ENCODE data around the gene RUNX1.

Gene RUNX1

DNA sequence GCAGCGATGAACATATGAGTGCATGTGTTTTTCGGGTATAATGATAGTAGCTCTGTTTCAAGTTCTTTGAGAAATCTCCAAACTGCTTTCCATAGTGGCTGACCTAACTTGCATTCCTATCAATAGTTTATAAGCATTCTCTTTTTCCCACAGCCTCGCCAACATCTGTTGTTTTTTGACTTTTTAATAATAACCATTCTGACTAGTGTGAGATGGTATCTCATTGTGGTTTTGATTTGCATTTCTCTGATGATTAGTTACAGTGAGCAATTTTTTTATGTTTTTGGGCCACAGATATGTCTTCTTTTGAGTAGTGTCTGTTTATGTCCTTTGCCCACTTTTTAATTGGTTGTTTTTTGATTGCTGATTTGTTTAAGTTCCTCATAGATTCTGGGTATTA is 10.6 kb upstream of the RUNX1 start:
- no peak for DNase-seq (ENCODE audit: low spot score)

DNA sequence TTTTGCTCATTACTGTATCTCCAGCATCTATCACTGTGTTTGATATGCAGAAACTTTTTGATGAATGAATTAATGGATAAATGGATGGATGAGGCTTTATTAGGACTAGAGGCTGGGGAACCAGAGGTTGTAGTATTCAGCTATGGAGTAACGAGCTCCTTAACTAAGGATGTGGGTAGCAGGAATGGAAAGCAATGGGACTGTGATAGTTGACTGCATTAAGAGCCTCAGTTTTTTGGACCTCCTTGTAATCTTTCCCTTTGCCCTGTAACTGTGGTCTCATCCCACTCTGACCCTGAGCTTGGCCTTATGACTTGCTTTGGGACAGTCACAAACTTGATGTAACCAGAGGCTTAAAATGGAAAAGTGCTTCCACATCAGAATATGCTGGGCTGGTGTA is 9.0 kb upstream of the RUNX1 start:
- no peak for DNase-seq (ENCODE audit: low spot score)

DNA sequence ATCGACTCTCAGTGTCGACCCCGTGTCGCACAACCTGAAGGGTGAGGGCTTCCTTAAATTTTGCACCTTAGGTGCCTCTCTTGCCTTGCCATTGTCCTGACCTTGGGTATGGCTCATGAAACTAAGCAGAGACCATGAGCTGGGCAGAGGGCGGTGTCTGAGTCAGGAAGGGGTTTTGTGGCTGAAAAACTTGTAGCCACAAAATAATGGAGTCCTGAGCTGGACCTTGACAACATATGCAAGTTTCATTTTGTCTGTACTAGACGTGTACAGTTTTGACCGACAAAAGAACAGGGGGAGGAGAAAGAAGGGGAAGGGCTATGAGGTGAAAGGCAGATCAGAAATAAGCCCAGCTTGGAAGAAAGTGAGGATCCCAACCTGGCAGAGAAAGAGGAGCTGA is 8.3 kb upstream of the RUNX1 start:
- DNase-seq (ENCODE audit: low spot score): no peak

DNA sequence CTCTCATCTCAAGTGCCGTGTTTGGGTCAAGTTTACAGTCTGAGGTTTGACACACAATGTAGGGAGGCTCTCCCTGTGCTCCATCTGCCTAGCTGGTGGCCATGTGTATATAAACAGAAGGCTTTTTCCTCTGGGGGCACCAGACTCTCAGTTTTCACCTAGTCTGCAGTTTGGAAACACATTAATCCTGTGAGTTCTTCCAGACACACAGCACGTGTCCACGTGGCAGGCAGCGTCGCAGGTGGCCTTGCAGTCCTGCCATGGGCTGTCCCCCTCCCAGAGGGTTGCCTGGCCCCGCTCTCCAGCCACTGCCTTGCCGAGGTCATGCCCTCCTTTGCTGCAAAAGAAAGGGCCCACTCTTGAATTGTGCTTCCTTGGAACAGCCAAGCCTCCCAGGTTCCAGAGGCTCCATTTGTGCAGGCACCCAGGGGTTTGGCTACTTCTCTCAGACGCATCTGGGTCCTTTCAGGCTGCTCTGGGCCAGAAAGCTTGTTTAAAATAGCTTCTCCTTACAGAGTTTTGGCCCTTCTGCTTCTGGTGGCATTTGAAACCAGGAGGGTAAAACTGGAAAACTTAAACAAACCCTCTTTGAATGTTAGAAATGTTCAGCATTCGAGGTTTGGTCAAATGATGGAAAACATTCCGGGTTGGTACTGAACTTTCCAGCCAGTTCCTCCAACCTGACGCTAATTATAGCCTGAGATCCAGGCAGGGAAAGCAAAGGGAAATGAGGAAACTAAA is 4.4 kb upstream of the RUNX1 start:
- DNase-seq (ENCODE audit: low spot score): no peak

DNA sequence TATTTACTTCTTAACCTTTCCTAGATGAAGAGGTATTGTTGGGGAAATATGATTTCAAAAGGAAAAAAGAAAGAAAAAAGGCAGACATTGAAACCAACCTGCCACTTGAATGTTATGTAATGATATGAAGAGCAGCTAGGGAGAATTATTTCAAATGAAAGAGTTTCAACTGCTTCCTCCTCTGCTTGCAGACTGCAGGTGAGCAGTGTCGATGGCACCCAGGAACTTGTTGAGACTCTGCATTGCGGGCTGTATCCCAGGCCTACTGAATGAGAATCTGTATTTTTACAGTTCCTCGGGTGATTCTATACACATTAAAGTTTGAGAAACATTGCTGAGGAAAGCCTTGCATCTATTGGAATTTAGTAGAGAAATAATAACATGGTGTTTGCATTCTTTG is 3.7 kb upstream of the RUNX1 start:
- no peak for DNase-seq (ENCODE audit: low spot score)

DNA sequence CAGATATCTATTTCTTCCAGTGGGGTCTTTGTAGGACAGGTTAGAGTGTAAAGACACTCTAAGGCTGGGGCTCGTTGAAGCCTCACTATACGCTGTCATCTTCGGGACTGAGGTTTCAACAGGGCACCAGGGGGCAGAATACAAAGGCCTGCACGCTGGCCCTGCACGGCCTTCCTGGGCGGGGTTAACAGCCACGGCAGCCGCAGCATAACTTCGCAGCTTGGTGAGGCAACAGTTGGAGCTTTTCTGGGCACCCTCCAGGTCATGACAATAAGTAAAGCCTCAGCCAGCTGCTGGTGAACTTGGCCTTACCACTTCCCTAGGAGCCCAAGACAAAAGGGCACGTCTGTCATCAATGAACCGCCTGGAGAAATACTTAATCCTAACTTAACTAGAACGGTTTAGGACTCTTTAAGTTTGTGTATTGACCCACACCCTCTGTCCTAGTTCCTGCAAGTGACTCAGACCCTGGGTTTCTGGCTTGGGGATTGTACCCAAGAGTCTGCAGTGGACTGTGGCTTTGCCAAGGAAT is 2.3 kb upstream of the RUNX1 start:
- DNase-seq (ENCODE audit: low spot score): peak; percentile 82

DNA sequence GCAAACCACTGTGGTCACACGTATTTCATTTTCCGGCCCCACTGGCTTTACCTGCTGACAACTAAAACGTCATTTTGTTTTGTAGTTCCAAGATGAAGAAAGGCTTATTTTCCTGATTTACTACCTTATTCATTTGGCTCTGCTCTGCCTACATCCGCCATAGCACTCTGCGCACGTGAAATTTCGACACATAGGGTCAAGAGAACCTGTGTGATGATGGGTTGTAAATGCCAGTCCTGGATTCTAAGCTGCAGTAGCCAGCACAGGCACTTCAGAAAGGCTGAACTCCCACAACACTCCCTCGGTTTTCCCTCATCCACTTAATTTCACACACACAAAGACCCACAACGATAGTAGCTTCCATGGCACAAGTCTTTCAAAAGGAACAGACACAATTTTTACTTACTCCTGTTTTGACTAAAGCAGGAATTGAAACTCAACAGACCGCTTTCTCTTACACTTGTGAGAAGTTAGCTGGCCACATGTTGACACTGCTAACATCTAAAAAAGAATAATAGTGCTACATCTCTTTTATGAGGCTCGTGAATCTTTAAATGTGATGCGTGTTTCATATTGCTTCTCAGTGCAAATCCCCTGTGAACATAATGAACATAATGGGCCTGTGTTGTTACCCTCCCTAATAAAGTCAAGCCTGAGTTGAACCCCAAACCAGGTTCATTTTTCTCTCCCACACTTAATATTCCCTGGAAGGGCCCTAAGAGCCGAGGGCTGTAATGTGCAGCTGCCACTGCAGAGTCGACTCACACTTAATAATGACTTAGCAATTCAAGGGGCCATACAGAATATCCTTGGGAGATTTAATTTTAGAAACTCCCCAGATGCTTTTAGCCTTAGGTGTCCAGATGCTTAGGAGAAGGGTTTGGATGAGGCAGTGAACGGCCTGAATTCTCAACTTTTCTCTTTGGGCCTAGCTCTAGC is 1.5 kb upstream of the RUNX1 start:
- no peak for DNase-seq (ENCODE audit: low spot score)

DNA sequence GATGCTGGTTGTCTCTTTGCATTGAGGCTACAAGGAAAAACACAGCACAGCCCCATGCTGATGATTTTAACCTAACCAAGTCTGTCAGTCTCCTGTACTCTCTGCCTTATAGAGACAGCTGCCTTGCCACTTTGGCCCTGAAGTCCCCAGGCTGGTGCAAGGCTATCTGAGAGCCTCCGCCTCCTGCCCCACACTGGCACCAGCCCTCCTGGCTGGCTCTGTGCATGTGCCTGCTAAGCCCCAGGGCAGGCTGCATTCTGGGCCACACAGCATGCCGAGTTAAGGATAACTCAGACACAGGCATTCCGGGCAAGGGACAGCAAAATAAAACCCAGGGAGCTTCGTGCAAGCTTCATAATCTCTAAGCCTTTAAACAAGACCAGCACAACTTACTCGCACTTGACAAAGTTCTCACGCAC is 910 bp downstream of the RUNX1 start:
- DNase-seq (ENCODE audit: low spot score): peak; percentile 53

DNA sequence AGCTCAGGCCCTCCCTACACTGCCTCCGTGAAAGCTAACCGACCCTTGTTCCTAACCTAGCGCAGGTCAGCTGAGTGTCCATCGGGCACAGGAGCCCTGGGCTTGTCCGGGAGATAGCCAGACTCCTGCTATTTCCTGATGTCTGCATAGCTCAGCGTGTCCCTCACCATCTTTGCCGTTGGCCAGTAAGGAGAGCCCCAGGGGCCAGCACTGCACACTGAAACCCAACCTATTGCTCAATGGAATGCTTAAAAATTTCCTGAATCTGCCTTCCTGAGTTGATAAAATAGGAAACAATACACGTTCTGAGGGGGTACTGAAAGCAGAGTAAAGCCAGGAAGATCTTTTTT is 2.2 kb downstream of the RUNX1 start:
- no peak for DNase-seq (ENCODE audit: low spot score)

DNA sequence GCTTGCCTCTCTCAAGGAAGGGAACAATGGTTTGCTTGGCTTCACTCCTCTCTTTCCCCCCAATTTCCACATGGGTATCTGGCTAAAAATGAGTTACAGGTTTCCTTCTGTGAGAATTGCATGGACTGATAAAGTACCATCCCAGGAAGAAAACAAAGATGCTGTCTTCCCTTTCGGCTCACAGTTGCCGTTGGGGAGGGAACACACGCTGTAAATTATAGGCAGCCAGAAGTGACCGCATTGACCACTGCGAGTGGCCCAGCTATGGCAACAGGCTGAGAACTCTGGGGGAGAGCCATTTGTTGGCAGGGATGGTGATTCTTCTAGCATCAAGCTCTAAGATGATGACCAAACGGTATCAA is 2.9 kb downstream of the RUNX1 start:
- no peak for DNase-seq (ENCODE audit: low spot score)

DNA sequence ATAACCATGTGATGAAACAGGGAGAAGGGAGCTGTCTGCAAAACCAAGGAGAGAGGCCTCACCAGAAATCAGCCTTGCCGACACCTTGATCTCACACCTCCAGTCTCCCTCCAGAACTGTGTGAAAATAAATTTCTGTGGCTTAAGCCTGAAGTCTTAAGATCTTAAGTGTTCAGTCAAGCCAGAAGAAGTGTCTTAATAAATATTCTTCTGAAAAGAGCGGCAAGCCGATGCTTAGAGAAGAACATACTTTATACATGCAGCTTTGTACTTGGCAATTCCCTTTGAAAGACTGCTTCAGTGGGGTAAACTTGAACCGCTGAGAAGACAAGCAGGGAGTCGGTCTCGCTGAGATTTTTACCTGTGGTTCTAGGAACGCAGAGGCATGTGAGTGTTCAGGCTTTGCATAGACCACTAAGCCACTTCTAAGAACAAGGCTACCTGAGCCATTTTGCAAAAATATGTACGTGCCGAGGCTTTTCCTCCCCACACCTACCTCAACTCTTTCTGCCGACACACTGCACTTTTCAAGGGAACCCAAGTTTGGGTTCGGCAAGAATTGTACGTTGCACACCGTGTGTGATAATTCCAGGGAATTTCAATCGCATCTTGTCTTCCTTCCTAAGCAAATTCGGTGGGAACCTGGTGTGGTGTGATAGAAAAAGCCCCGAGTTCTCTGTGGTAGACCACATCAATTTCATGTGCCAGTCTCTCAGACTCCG is 3.4 kb downstream of the RUNX1 start:
- DNase-seq (ENCODE audit: low spot score): no peak

DNA sequence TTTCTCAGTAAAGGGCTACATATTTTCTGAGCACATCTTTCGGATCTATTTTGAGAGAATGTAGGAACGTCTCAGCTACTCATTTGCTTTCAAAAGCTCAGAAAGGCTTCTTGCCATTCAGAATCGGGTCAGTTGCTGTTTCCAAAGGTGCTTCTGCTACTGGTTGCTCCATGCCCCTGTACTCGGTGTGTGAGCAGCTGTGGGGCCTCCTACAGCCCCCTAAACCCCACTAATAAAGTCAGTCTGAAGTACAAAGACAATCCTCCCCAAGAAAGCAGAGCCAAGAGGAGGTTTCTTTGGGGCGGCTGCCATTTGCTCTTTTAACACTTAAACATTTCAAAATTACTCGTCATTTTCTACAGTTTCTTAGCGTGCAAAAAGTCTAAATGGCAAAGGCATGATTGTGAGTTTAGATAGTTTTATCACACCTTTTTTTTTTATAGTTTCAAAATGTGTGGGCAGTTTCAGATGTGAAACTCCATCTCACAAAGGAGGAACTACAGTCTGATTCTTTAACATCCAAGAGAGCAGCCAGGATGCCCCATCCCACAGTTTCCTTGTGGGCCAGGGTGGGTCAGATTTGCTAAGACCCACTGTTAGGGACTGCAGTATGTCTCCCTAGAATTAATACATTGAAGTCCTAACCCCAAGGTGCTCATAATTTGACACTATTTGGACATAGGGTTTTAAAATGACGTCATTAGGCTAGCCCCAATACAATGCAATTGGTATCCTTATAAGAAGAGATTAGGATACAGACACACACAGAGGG is 4.1 kb downstream of the RUNX1 start:
- DNase-seq (ENCODE audit: low spot score): no peak

DNA sequence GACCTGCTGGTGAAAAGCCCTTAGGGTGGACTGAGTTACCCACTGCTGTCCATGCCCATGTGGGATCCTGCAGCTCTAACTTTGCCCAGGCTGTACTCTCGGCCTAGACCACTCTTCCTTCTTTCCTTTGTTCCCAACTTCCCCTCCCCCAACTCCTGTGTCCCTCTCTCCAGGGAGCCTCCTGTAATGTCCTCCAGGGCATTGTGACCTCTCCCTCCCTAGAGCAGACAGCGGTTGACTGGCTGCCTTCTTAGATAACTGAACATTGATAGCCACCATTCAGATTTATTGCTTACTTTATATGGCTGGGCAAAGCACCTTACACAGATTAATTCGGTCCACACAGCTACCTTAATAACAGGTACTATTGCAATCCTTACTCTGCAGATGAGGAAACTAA is 5.0 kb downstream of the RUNX1 start:
- DNase-seq (ENCODE audit: low spot score): no peak

DNA sequence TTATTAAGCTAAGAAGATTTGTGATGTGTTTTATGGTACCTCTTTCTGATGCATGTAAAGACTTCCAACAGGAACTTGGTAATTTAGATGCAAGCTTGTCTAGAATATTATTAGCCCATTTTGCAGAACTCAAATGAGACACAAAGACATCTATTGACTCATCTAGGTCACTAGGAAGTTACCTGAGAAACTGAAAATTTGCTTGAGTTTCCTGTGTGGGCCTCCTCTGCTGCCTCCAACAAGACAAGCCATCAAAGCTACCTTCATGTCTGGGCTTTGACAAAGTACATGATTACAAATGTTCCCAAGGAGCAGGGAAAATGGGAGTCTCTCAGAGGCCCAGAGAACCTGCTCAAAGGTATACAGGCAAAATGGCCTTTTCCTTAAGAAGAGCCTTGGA is 5.6 kb downstream of the RUNX1 start:
- DNase-seq (ENCODE audit: low spot score): no peak

DNA sequence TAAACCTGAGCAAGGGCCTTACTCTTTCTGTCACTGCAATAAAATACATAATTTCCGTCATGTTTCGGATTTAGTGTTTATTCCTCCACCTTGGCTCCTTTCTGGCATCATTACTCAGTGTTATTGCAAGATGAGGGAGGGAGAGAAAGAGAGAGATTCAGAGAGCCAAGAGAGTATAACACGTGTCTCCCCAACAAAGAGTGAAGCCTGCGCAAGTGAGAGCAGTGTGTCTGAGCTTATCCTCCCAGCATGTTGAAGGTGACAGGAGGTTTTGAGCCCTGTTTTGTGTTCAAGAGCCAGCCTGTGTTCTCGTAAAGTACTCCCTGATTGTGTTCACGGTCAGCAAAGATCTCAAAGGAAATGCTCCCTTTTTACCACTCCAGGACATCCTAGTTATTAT is 6.3 kb downstream of the RUNX1 start:
- DNase-seq (ENCODE audit: low spot score): no peak

DNA sequence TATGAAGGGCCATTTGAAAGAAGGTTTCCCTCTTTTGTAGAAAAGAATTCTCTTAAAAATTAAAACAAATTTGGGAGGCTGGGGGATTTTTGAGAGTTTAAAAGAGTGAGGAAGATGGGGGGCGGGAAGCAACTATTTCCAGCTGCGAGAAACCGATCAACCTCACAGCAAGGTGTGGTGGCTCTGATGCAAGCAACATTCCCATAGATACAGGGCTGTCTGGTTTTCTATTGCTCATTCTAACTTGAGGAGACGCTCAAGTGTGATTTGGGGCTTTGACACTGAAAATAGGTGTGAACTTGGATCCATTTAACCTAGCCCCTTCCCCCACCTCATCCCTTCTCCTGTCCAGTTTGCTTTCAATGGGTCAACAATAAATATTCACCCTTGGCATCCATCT is 7.2 kb downstream of the RUNX1 start:
- no peak for DNase-seq (ENCODE audit: low spot score)

DNA sequence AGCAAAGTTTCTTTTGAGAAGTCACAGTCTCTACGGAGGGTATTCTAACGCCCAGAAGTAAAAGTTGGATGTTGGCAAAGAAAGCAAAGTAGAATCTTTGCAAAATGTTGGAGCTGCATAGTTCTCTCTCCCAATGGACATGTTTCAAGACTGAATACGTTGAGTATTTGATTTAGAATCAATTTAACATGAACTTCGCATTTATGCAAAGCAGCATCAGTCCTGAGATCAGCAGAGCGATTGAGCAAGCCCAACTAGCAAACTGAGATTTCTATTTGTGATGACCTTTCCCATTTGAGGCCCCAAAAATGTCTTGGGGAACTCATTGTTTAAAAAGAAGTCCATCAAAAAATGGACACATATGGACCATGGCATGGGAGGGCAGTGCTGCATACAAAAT is 8.0 kb downstream of the RUNX1 start:
- DNase-seq (ENCODE audit: low spot score): no peak

DNA sequence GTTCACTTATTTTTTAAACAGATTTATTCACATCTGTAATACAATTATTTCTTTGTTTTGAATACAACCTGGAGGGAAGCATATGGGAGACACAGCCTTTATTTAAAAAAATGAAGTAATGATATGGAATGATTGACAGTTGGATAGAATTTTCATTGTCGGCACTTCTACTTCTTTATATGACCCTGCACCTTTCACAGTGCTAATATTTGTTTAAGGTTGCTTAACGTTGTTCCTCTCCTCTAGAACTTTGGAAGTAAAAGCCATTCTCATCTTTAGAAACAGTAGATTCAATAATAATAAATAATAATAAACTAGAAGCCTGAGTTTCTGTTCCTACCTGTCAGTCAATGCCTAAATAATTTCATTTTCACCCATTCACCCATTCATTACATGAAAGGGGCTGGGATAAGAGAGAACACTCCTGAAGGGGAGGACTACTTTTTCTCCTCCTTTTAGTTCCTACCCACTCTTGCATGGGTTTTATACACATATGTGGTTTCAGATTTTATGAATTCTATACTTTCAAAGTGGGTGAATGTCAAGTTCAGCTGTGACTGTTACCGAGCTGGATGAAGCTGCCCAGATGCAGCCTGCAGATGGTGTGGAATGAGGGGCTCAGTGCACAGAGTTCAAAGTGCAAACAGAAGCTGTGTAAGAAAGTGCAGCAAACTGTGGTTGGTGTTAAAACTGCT is 9.4 kb downstream of the RUNX1 start:
- no peak for DNase-seq (ENCODE audit: low spot score)

DNA sequence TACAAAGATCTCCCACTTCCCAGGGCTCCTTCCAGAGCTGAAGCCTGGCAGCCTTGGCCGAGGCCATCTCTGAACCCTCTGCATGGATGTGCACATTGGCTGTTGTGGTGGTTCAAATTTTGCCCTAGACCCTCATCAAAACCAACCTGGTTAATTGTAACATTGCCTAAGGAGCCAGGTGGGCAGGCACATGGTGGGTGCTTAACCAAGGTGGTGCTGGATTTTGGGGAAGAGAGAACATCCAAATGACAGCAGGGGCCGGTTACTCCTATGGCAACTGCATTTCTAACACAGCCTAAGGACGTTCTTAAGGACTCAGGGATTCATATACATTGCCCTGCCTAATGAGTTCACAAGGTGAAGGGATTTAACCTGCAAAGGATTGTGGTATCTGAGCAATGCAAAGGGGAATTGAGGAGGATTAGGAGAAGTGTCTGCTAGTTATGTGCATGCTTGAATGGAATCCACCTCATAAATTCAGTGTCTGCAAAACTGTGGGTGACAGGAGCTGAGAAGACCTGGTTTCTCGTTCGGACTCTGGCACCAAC is 10.3 kb downstream of the RUNX1 start:
- no peak for DNase-seq (ENCODE audit: low spot score)

DNA sequence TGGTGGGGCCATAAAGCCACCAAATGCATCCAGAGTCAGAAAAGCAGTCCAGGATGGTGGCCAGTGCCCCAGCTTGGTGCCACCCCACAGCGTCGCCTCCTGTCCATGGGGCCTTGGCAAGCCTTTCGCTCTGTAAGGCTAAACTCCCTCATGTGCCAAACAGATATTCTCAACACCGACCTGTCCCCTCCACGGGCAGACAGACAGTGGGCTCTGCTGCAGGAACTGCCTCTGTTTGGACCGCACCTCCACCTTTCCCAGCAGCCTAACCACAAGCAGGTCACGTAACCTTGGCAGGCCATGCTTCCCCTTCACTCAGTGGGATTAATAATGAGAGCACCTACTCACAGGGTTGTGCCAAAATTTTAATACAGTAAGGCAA is 11.7 kb downstream of the RUNX1 start:
- DNase-seq (ENCODE audit: low spot score): no peak
